Panc1 (cell line): ENCODE results near the gene SLIT1. TPM values are rescaled to one million over a fixed set of nuclear protein-coding genes. Genes with fewer than 3 reads are reported as not detected.

ENCODE experiments used
- ATAC-seq: fragments of 200-7000 bp; cut with Tn5 transposase; 2 replicates; pipeline ENCODE4 v1.9.1; 2020; ENCODE audit warnings: mild to moderate bottlenecking, moderate library complexity
- BruUV-seq: library from RNA; stranded (reverse); fragments of 400-500 nt; replicated peaks from 2 replicates; lab custom pipeline; 2021; lab: Mats Ljungman, UMichigan
- CTCF ChIA-PET: fragments of 300-600 bp; sonication (Branson Sonifier 250); formaldehyde crosslinking; loops from one replicate; lab custom pipeline; 2022; ENCODE audit warnings: antibody characterized with exemption; lab: Charles Lee
- POLR2A ChIA-PET: fragments of 300-600 bp; sonication (Branson Sonifier 250); formaldehyde crosslinking; loops from one replicate; lab custom pipeline; 2022; ENCODE audit warnings: antibody characterized with exemption; lab: Charles Lee
- DNase-seq: peaks from one replicate; pipeline ENCODE4 v3.0.0-alpha.2; 2010; ENCODE audit warnings: low read depth, low spot score
- H3K27ac ChIP-seq: 2 replicates; pipeline ENCODE4 v1.5.1; 2011; ENCODE audit warnings: mild to moderate bottlenecking, low read length, inconsistent platforms
- H3K27me3 ChIP-seq: fragments of 200-500 bp; sonication (Bioruptor generic); 2 replicates; pipeline ENCODE4 v1.6.0; 2014; ENCODE audit warnings: low read length, inconsistent platforms; ENCODE audit not compliant: control insufficient read depth, insufficient read depth
- H3K36me3 ChIP-seq: fragments of 200-500 bp; sonication (Bioruptor generic); 2 replicates; pipeline ENCODE4 v1.5.1; 2014; ENCODE audit warnings: inconsistent platforms, mild to moderate bottlenecking, low read length, moderate library complexity; ENCODE audit not compliant: control insufficient read depth, insufficient read depth
- H3K4me1 ChIP-seq: 2 replicates; pipeline ENCODE4 v1.5.1; 2011; ENCODE audit warnings: inconsistent platforms, mild to moderate bottlenecking, low read length, moderate library complexity; ENCODE audit not compliant: control insufficient read depth, insufficient read depth
- H3K4me3 ChIP-seq, 2 experiments: 2 replicates each; pipeline ENCODE4 v1.5.1; 2011 to 2012; ENCODE audit warnings: low read depth in 2 of 2, low read length in 2 of 2, mild to moderate bottlenecking in 2 of 2, inconsistent platforms in 1 of 2, moderate library complexity in 1 of 2
- H3K9me3 ChIP-seq: fragments of 200-500 bp; sonication (Bioruptor generic); 2 replicates; pipeline ENCODE4 v1.5.1; 2014; ENCODE audit warnings: low read depth, mild to moderate bottlenecking, inconsistent platforms, low read length, moderate library complexity; ENCODE audit not compliant: control insufficient read depth, insufficient read depth
- POLR2AphosphoS5 ChIP-seq: IDR thresholded peaks from 2 replicates; pipeline ENCODE4 v1.6.1; 2012; ENCODE audit warnings: mild to moderate bottlenecking, low read depth, low read length, moderate library complexity
- SIN3A ChIP-seq: IDR thresholded peaks from 2 replicates; pipeline ENCODE4 v1.6.1; 2012; ENCODE audit warnings: low read depth, mild to moderate bottlenecking, low read length, moderate library complexity, borderline replicate concordance; ENCODE audit not compliant: insufficient read depth
- TCF7L2 ChIP-seq: IDR thresholded peaks from 2 replicates; pipeline ENCODE4 v1.6.1; 2011; ENCODE audit warnings: mild to moderate bottlenecking, low read depth, low read length, inconsistent platforms
- in situ Hi-C: cut with HindIII; loops from 2 replicates; pipeline ENCODE4 v1.10.0; 2016; ENCODE audit warnings: low sequenced_read_pairs, low pct_unique_long_range_greater_than_20kb
- intact Hi-C: fragments of 100-400 bp; cut with micrococcal nuclease; formaldehyde crosslinking; loops from one replicate; pipeline ENCODE4 v1.10.0; 2022; ENCODE audit not compliant: unreplicated experiment
- total RNA-seq: library from RNA; stranded (reverse); gene quantifications from one replicate; pipeline ENCODE4 v1.2.1, GENCODE V29; 2021; ENCODE audit not compliant: unreplicated experiment
- TF ChIP-seq, protein P1 (sequence below), 2 experiments: IDR thresholded peaks; 2 replicates each; pipeline ENCODE4 v1.6.1; 2011 to 2012; ENCODE audit warnings: low read depth in 2 of 2, control low read depth in 1 of 2, low read length in 1 of 2, mild to moderate bottlenecking in 1 of 2, moderate library complexity in 1 of 2; ENCODE audit not compliant: insufficient read depth in 1 of 2
- TF ChIP-seq, protein P2 (sequence below): fragments of 450-650 bp; IDR thresholded peaks from 2 replicates; pipeline ENCODE4 v1.5.1; 2017; ENCODE audit warnings: mild to moderate bottlenecking

Gene SLIT1
- total RNA-seq, 1 experiment from 2014 or later = 2.6 TPM

DNA sequence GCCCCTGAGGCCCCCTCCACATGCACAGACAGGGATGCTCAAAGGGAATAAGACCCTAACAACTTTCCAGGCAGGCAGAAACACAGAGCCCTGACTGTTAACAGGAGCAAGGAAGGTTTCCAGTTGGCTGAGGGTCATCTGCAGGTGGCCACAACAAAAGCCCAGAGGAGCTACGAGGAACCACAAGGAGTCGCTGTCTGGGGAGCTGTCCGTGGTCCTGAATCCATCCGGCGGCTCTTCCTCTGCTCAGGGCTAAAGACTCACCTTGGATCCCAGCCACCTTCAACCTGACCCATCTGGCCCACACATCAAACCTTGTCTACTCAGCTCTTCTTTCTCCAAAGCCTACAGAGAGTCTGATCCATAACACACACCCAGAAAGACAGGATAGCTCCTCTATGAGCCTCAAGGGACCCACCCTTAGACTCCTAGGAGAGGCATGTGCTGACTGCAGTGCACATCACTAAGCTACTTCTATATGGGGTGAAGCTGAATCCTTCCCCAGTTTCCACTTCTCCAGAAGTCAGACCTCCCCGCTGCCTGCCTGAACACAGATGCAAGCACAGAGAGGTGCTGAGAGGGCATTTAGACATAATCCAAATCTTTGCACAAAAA, 104.0 kb downstream of the SLIT1 start:
- ChIA-PET CTCF (interaction anchor here (0.6 to 2.3 kb wide), 6 partner anchors 9 to 128 kb away, joined by 3 to 11 read pairs (median 5); no protein-coding TSS in a partner anchor), POLR2A (interaction anchor here (0.5 to 1.0 kb wide), 2 partner anchors 102 to 127 kb away, joined by 3 read pairs; no protein-coding TSS in a partner anchor)
- intact Hi-C loops = loop anchor here (2.0 kb wide), 1 partner anchor 129 kb away; no protein-coding TSS in a partner anchor
- Histone ChIP-seq H3K4me1 (no peaks in the 10 kb centered on the region), H3K9me3 (no peaks in the 10 kb centered on the region), H3K27me3 (peaks cover 3% of the 10 kb centered on the region; the same call in 1 of the 2 replicates), H3K27ac (no peak overlapping the region), H3K4me3 (no peak overlapping the region), H3K36me3 (no peaks in the 10 kb centered on the region)
- TF ChIP-seq, protein P1, sequence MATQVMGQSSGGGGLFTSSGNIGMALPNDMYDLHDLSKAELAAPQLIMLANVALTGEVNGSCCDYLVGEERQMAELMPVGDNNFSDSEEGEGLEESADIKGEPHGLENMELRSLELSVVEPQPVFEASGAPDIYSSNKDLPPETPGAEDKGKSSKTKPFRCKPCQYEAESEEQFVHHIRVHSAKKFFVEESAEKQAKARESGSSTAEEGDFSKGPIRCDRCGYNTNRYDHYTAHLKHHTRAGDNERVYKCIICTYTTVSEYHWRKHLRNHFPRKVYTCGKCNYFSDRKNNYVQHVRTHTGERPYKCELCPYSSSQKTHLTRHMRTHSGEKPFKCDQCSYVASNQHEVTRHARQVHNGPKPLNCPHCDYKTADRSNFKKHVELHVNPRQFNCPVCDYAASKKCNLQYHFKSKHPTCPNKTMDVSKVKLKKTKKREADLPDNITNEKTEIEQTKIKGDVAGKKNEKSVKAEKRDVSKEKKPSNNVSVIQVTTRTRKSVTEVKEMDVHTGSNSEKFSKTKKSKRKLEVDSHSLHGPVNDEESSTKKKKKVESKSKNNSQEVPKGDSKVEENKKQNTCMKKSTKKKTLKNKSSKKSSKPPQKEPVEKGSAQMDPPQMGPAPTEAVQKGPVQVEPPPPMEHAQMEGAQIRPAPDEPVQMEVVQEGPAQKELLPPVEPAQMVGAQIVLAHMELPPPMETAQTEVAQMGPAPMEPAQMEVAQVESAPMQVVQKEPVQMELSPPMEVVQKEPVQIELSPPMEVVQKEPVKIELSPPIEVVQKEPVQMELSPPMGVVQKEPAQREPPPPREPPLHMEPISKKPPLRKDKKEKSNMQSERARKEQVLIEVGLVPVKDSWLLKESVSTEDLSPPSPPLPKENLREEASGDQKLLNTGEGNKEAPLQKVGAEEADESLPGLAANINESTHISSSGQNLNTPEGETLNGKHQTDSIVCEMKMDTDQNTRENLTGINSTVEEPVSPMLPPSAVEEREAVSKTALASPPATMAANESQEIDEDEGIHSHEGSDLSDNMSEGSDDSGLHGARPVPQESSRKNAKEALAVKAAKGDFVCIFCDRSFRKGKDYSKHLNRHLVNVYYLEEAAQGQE (IDR thresholded peaks at IDR 0.05; ENCODE audit: insufficient read depth in 1 of 2, low read depth in 2 of 2, low read length in 1 of 2) = peak; percentile 99 to 100
- TF ChIP-seq, protein P2, sequence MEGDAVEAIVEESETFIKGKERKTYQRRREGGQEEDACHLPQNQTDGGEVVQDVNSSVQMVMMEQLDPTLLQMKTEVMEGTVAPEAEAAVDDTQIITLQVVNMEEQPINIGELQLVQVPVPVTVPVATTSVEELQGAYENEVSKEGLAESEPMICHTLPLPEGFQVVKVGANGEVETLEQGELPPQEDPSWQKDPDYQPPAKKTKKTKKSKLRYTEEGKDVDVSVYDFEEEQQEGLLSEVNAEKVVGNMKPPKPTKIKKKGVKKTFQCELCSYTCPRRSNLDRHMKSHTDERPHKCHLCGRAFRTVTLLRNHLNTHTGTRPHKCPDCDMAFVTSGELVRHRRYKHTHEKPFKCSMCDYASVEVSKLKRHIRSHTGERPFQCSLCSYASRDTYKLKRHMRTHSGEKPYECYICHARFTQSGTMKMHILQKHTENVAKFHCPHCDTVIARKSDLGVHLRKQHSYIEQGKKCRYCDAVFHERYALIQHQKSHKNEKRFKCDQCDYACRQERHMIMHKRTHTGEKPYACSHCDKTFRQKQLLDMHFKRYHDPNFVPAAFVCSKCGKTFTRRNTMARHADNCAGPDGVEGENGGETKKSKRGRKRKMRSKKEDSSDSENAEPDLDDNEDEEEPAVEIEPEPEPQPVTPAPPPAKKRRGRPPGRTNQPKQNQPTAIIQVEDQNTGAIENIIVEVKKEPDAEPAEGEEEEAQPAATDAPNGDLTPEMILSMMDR = peak; percentile 82; the same call in 1 of the 2 replicates
- no peak for TF ChIP-seq SIN3A
- BruUV-seq = no TSS peak
- in situ Hi-C loops = no loop called here
- ATAC-seq = peak; percentile 68; the same call in 1 of the 2 replicates
- DNase-seq = peak; percentile 45

DNA sequence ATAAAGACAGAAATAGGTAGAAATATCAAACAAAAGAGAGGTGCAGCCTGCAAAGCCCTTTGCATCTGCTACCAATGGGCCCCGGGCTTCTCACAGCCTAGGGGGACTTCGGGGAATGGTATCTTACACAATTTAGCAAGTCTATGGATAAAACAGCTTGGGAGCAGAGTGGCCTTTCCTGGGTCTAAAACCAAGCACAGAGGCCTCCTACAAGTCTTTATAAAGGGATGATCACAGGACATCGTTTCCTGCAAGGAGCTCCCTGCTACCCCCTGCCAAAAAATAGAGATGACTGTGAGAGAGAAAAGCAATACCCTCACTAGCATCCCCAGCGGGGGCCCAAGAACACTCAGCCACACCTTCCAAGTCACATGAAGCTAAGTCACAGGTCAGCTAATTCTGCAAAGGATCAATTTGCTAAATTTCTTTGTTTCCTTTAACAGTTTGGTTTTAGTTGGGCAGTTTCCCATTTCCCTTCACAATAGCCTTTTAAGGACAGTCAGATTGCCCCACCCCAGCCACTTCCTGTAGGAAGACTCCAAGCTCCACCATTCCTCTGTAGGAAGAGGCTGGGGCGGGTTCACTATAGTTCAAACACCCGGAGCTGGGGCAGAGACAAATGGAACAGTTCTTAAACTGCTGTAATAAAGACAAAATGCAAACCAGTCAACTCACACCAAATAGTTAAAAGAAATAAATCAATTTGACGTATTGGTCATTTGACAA, 105.5 kb downstream of the SLIT1 start:
- peaks cover 3% of the 10 kb centered on the region; the same call in 1 of the 2 replicates for H3K27me3 ChIP-seq
- no peak overlapping the region for H3K4me3 ChIP-seq
- TF ChIP-seq SIN3A (no peak), TCF7L2 (no peak), POLR2AphosphoS5 (no peak)
- TF ChIP-seq, protein P1 (IDR thresholded peaks at IDR 0.05; ENCODE audit: insufficient read depth in 1 of 2, low read depth in 2 of 2, low read length in 1 of 2) = no peak
- TF ChIP-seq, protein P2 = no peak
- ChIA-PET POLR2A (no interaction called here), CTCF (interaction anchor here (0.6 to 1.2 kb wide), 4 partner anchors 116 to 199 kb away, joined by 3 to 4 read pairs (median 3); no protein-coding TSS in a partner anchor)
- intact Hi-C loops (loop anchor here (2.0 kb wide), 1 partner anchor 131 kb away; no protein-coding TSS in a partner anchor), in situ Hi-C loops (no loop called here)
- H3K36me3 ChIP-seq = no peaks in the 10 kb centered on the region
- DNase-seq (no peak), ATAC-seq (no peak)
- no peak overlapping the region for H3K27ac ChIP-seq
- no TSS peak for BruUV-seq
- H3K4me1 ChIP-seq = no peaks in the 10 kb centered on the region
- H3K9me3 ChIP-seq = no peaks in the 10 kb centered on the region
